HCEC 1CT (cell line): ENCODE results near the gene CLDN5.
"Not testable (repeated sequence)": the region's sequence is repeated elsewhere in the genome, so short reads cannot be mapped to it uniquely, and the experiment has no call there.

Experiments used
- DNase-seq: peaks from one replicate; pipeline ENCODE4 v3.0.0-alpha.2; 2017

The CLDN5 gene

GRCh38 chr22:19547620-19548019, 23.4 kb upstream of the CLDN5 start:
- no peak for DNase-seq

- DNase-seq: no peak
Measured at GRCh38 chr22:19546680-19547079, 22.5 kb upstream of the CLDN5 start.

DNA sequence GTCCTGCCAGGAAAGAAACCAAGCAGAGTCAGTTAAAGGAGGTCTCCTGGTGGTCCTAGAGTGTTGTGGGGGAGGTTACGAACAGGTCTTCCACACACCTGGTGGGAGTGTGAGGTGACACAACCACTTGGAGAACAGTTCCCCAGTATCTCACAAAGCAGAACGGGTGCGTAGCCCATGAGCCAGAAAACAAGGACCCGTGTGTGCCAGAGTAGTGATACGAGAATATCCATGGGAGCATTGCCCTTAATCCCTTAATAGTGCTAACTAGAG, 21.7 kb upstream of the CLDN5 start:
- no peak for DNase-seq

DNA sequence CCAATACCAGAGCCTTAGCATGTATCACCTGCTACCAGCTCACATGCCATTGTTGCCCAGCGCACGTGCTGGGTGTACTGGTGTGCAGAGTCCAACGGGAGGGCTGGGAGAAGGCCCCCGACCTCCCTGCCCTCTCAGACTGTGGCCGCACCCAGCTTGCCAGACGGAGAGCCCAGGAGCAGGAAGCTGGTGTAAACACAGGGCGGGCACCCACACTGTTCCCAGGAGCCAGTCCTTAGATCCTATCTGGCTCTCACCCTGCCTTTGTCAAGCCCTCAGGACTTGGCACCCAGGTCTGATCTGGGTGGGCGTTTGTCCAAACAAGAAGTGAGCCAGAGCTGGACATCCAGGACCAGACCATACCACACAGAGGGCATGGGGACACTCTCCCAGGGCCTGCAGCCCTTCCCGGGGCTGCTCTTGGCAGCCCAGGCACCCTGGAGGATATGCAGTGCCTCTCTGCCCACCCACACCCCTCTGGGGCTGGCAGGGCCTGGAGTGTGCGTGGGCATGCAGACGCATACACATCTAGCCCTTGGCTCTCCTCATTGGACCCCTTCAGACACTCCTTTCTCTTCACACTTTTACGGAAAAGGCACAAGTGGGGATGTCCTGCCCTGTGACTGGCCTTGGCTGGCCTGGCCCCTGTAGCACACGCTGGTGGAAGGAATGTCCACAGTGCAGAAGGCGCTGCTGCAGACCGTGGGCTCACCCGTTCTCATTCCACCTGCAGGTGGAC, 19.9 kb upstream of the CLDN5 start:
- DNase-seq: no peak

- DNase-seq: no peak
Measured at GRCh38 chr22:19540394-19540793, 16.2 kb upstream of the CLDN5 start.

- DNase-seq: no peak
Measured at GRCh38 chr22:19537941-19538488, 13.8 kb upstream of the CLDN5 start.

GRCh38 chr22:19536564-19536963, 12.4 kb upstream of the CLDN5 start:
- DNase-seq: no peak

DNA sequence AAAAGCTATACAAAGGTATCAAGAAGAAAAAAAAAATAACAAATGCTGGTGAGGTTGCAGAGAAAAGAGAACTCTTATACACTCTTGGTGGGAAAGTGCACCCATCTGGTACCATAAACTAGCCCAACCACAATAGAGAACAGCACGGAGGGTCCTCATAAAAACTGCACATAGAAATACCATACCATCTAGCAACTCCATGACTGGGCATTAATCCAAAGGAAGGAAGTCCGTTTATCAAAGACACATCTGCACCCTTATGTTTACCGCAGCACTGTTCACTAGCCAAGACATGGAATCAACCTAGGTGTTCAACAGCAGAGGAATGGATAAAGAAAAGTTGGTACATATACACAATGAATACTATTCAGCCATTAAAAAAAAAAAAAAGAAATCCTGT, 10.8 kb upstream of the CLDN5 start:
- no peak for DNase-seq

DNA sequence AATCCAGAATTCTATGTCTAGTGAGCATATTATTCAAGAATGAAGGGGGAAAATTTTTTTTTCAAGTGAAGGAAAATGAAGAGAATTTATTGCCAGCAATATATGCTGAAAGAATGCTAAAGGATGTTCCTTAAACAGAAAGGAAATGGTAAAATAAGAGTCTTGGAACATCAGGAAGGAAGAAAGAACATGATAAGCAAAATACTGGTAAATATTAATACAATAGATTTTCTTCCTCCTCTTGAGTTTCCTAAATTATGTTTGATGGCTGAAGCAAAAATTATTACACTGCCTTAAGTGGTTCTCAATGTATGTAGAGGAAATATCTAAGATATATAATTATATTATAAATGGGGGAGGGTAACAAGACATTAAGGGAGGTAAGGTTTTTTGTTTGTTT, 9.6 kb upstream of the CLDN5 start:
- DNase-seq: no peak

- no peak for DNase-seq
Measured at GRCh38 chr22:19533049-19533626, 8.9 kb upstream of the CLDN5 start.

DNA sequence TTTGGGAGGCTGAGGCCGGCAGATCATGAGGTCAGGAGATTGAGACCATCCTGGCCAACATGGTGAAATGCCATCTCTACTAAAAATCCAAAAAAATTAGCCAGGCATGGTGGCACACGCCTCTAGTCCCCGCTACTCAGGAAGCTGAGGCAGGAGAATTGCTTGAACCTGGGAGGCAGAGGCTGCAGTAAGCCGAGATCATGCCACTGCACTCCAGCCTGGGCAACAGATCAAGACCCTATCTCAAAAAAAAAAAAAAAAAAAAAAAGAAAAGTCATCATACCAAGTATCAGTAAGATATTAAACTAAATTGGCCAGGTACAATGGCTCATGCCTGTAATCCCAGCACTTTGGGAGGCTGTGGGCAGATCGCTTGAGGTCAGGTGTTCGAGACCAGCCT, 7.1 kb upstream of the CLDN5 start:
- not testable (repeated sequence) for DNase-seq

GRCh38 chr22:19530751-19531150, 6.5 kb upstream of the CLDN5 start:
- DNase-seq: no peak

DNA sequence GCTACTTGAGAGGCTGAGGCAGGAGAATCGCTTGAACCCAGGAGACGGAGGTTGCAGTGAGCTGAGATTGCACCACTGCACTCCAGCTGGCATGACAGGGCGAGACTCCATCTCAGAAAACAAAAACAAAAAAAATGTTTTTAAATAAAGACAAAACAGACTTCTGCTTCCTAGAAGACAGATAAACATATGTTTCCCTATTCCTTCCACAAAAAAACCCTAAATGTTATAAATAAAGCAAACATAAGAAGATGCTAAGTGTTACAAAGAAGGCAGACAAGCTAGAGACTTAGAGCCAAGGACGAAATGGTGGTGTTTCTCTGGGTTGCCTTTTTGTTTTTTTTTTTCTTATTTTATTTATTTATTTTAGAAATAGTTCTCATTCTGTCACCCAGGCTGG, 5.6 kb upstream of the CLDN5 start:
- no peak for DNase-seq

GRCh38 chr22:19527861-19528417, 3.7 kb upstream of the CLDN5 start:
- peak; percentile 63 for DNase-seq

DNA sequence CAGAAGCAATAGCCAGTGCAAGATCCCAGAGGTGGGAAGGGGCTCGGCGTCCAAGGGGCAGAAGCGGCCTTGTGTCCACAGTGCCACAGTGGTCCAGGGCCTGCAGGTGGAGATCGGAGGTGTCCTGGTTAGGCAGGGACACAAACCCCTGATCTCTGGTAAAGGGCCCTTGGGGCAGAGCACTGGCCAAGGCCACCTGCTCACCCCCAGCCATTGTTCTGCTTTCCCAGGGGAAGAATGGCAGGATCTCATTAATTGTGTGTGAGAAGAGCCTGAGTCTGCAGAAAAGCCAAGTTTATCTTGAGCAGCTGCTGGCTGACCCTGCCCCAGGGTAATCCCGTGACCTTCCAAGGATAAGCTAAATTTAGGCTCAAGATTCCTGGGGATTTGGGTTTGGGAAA, 3.1 kb upstream of the CLDN5 start:
- no peak for DNase-seq

DNA sequence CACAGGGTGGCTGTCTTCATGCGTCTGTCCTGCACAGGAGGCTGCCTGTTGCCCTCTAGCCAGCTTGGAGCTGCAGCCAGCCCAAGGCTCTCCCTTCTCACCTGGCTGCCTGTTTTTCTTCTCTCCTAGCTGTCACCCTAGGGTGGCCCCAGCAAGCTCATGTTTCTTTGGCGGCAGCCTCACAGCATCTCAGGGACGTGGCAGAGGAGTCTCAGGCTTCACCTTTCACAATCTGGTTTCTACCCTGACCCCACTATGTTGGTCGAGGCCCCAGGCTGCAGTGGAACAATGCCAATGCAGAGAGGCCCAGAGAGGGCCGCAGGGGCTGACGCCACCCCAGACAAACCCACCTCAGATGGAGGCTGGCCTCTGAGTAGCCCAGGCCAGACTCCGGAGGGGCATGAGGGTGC, 2.5 kb upstream of the CLDN5 start:
- DNase-seq: no peak

GRCh38 chr22:19526076-19526701, 2.0 kb upstream of the CLDN5 start:
- no peak for DNase-seq

GRCh38 chr22:19525666-19526065, 1.5 kb upstream of the CLDN5 start:
- no peak for DNase-seq

DNA sequence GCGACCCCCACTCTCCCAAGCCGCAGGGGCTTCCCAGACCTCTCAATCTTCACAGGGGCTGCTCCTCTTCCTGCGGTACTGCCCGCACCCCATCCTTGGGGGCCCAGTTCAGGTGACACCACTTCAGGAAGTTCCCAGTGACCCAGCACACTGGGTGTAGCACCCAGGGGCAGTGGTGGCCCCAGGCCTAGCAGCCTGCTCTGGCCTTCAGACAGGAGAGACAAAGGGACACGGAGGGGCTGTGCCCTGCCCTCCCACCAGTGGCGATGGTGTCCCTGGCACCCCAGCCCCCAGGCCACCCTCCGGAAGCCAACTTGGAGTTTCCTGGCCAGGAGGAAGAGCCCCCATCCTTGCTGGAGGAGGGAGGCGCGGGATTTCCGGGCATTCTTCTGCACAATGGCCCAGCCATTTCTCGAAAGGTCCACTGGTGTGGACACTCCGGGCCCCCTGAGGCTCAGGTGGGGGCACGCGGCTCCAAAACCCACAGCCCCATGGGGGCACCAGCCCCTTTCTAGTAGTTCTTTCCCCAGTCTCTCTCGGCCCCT, 978 bp upstream of the CLDN5 start:
- no peak for DNase-seq

DNA sequence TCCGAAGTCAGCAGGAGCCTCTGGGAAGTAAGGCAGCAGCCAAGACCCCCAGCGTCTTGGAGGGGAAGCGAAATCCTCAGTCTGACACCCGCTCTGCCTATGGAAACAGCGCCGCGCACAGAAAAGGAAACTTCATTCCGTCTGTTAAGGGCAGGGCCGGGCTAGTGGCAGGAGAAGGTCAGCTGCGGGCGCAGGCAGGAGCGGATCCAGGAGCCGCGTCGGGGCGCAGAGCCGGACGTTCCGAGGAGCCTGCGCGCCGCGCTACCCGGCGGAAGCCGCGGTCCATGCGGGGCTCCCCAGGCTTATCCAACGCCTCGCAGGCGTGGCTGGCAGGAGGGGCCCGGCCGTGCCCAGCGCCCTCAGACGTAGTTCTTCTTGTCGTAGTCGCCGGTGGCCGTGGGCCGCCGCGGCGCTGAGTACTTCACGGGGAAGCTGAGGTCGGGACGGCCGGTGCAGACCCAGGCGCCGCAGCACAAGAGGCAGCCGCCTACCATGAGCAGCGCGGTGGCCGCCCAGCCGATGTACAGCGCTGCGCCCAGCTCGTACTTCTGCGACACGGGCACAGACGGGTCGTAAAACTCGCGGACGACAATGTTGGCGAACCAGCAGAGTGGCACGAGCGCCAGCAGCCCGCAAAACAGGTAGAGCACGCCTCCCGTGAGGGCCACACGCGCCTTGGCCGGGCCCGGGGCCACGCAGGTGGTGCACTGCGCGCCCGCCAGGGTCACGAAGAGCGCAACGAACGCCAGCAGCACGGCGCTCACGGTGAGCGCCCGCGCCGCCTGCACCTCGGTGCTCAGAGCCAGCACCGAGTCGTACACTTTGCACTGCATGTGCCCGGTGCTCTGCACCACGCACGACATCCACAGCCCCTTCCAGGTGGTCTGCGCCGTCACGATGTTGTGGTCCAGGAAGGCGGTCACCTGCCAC, 705 bp downstream of the CLDN5 start:
- peak; percentile 19 for DNase-seq

DNA sequence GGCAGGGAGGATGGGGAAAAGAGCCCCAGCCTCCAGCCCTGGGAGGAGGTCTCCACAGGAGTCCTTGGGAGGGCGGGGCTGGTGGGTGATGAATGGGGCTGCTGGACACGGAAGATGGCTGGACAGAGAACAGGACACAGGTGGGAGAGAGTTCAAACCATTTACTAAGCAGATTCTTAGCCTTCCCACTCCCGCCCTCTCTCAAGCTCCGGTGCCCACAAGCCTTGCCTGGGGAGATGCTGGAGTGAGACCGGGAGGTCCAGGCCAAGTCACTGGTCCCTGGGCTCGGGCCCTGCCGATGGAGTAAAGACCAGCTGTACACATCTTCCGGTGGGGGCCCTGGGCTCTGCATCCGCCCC, 1.4 kb downstream of the CLDN5 start:
- DNase-seq: no peak

- DNase-seq: no peak
Measured at GRCh38 chr22:19522190-19522880, 1.9 kb downstream of the CLDN5 start.
